K562 (cell line): ENCODE measurements around the gene HELZ. TPM values are rescaled to one million over a fixed set of nuclear protein-coding genes. Genes with fewer than 3 reads are reported as not detected.

Experiments
- ATAC-seq: fragments of 200-7000 bp; cut with Tn5 transposase; 3 replicates; pipeline ENCODE4 v1.9.1; 2020; ENCODE audit warnings: moderate library complexity
- BruUV-seq: library from RNA; stranded (reverse); fragments of 400-500 nt; replicated peaks from 2 replicates; lab custom pipeline; 2021; lab: Mats Ljungman, UMichigan
- CTCF ChIA-PET: fragments of 300-600 bp; formaldehyde crosslinking; extraction: SDS; loops from one replicate; lab custom pipeline; 2021; ENCODE audit warnings: low intra/inter-chr PET ratio; lab: Yijun Ruan, JAX
- POLR2A ChIA-PET: fragments of 300-600, 350-650 bp; sonication (Branson Sonifier 250); formaldehyde crosslinking; extraction: SDS; loops from one replicate; lab custom pipeline; 2021; ENCODE audit warnings: antibody characterized with exemption, inconsistent platforms; lab: Yijun Ruan, JAX
- DNase-seq, 4 experiments: peaks; one replicate each; pipeline versions ENCODE4 v3.0.0 to v3.0.0-alpha.2; 2011 to 2018; ENCODE audit warnings: low spot score in 3 of 4, mixed read lengths in 3 of 4; ENCODE audit errors: extremely low read depth in 1 of 4
- FAIRE-seq: peaks from 2 replicates; lab custom pipeline; 2011; peaks lifted over from hg19 to GRCh38; lab: Jason Lieb, UNC
- H2AFZ ChIP-seq: 2 replicates; pipeline ENCODE4 v1.6.0; 2011; ENCODE audit warnings: low read depth, low read length, control low read depth, inconsistent platforms
- H3K27ac ChIP-seq: fragments of 200-600 bp; 3 replicates; pipeline ENCODE4 v1.8.0; 2011; ENCODE audit warnings: low read depth, mild to moderate bottlenecking, control low read depth, inconsistent platforms, low read length, moderate library complexity, mixed read lengths; ENCODE audit errors: extremely low read depth
- H3K27me3 ChIP-seq, 2 experiments: fragments of 300-600 bp in 1 of 2; 2 replicates in 1 of 2; 3 replicates in 1 of 2; pipeline versions ENCODE4 v1.6.0 to v1.8.0; 2011; ENCODE audit warnings: inconsistent platforms in 2 of 2, low read length in 2 of 2, mild to moderate bottlenecking in 1 of 2, mixed read lengths in 1 of 2, moderate library complexity in 1 of 2; ENCODE audit not compliant: control insufficient read depth in 2 of 2, insufficient read depth in 2 of 2
- H3K36me3 ChIP-seq: fragments of 300-600 bp; 3 replicates; pipeline ENCODE4 v1.8.0; 2011; ENCODE audit warnings: mild to moderate bottlenecking, low read length, inconsistent platforms; ENCODE audit not compliant: control insufficient read depth, insufficient read depth
- H3K4me1 ChIP-seq, 2 experiments: fragments of 200-600 bp in 1 of 2; replicated peaks in 1 of 2; 2 replicates in 1 of 2; 3 replicates in 1 of 2; pipeline versions ENCODE4 v1.5.1 to v1.8.0; 2011; ENCODE audit warnings: inconsistent platforms in 2 of 2, low read length in 2 of 2, mild to moderate bottlenecking in 1 of 2, mixed read lengths in 1 of 2, moderate library complexity in 1 of 2; ENCODE audit not compliant: control insufficient read depth in 2 of 2, insufficient read depth in 2 of 2
- H3K4me2 ChIP-seq: 2 replicates; pipeline ENCODE4 v1.6.1; 2011; ENCODE audit warnings: low read length, control low read depth, inconsistent platforms, mixed read lengths; ENCODE audit not compliant: insufficient read depth
- H3K4me3 ChIP-seq: fragments of 200-600 bp; sonication (generic), shearing (Covaris generic); 2 replicates; pipeline ENCODE4 v1.5.1; 2016; ENCODE audit warnings: control low read depth, inconsistent platforms
- H3K79me2 ChIP-seq: fragments of 200-600 bp; 3 replicates; pipeline ENCODE4 v1.8.0; 2011; ENCODE audit warnings: low read length, inconsistent platforms; ENCODE audit not compliant: control insufficient read depth, insufficient read depth
- H3K9ac ChIP-seq, 2 experiments: 2 replicates each; pipeline versions ENCODE4 v1.6.0 to v1.6.1; 2011; ENCODE audit warnings: low read depth in 2 of 2, low read length in 2 of 2, control low read depth in 1 of 2, inconsistent platforms in 1 of 2, mild to moderate bottlenecking in 1 of 2, mixed read lengths in 1 of 2; ENCODE audit not compliant: insufficient read depth in 1 of 2
- H3K9me1 ChIP-seq: one replicate; pipeline ENCODE4 v1.6.0; 2011; ENCODE audit warnings: inconsistent platforms, mild to moderate bottlenecking, low read length, moderate library complexity; ENCODE audit not compliant: control insufficient read depth, insufficient read depth
- H3K9me3 ChIP-seq: replicated peaks from 2 replicates; pipeline ENCODE4 v1.5.1; 2011; ENCODE audit warnings: low read depth, low read length, inconsistent platforms; ENCODE audit not compliant: control insufficient read depth, insufficient read depth
- H4K20me1 ChIP-seq: replicated peaks from 2 replicates; pipeline ENCODE4 v1.6.1; 2011; ENCODE audit warnings: low read length, inconsistent platforms, mixed read lengths; ENCODE audit not compliant: control insufficient read depth, insufficient read depth
- BRD9 ChIP-seq: fragments of 450-650 bp; IDR thresholded peaks from 2 replicates; pipeline ENCODE4 v1.6.1; 2018; ENCODE audit warnings: low read depth; ENCODE audit not compliant: partially characterized antibody
- GABPA ChIP-seq: fragments of 200-800 bp; sonication (Bioruptor generic); conservative IDR thresholded peaks from 2 replicates; pipeline ENCODE4 v1.6.1; 2016; ENCODE audit warnings: low read depth, missing genetic modification characterization, missing compliant biosample characterization
- GATA2 ChIP-seq: sonication (generic); formaldehyde crosslinking; IDR thresholded peaks from 2 replicates; pipeline ENCODE4 v1.4.0; 2020; ENCODE audit warnings: mild to moderate bottlenecking, missing genetic modification reagents
- GTF2A2 ChIP-seq: IDR thresholded peaks from 2 replicates; pipeline ENCODE4 v1.6.1; 2016; ENCODE audit warnings: mild to moderate bottlenecking, missing genetic modification characterization, missing compliant biosample characterization
- NCOA1 ChIP-seq: fragments of 450-650 bp; IDR thresholded peaks from 2 replicates; pipeline ENCODE4 v1.6.1; 2016; ENCODE audit warnings: low read depth
- TARDBP ChIP-seq: fragments of 450-650 bp; IDR thresholded peaks from 2 replicates; pipeline ENCODE4 v1.6.1; 2016
- TFAM ChIP-seq: fragments of 250-450 bp; sonication (Bioruptor Pico); conservative IDR thresholded peaks from 2 replicates; pipeline ENCODE4 v1.5.0; 2021; ENCODE audit warnings: mild to moderate bottlenecking, moderate library complexity
- ZBTB34 ChIP-seq: fragments of 250-450 bp; sonication (Bioruptor Pico); IDR thresholded peaks from 2 replicates; pipeline ENCODE4 v1.8.0; 2021; ENCODE audit warnings: mild to moderate bottlenecking, moderate library complexity
- ZNF695 ChIP-seq: fragments of 450-650 bp; formaldehyde crosslinking; IDR thresholded peaks from 2 replicates; pipeline ENCODE4 v1.4.0; 2020; ENCODE audit warnings: mild to moderate bottlenecking, moderate library complexity
- in situ Hi-C: fragments of 300-500 bp; cut with MboI; formaldehyde crosslinking; loops from 4 replicates; pipeline ENCODE4 v1.15.0; 2018; ENCODE audit warnings: inconsistent platforms, mixed read lengths
- intact Hi-C: fragments of 100-400 bp; cut with micrococcal nuclease; formaldehyde crosslinking; loops from 2 replicates; pipeline ENCODE4 v1.14.2; 2022
- polyA plus RNA-seq, 8 experiments: library from polyadenylated mRNA; depleted of rRNA in 4 of 8; stranded (reverse) in 5 of 8; unstranded in 3 of 8; fragments of >200 nt; fragmentation: Nextera tagmentation in 2 of 8; fragmentation: Illumina TruSeq in 1 of 8; extraction: Ambion mirVana in 2 of 8; extraction: Trizol in 1 of 8; gene quantifications; 2 replicates each; pipeline versions ENCODE4 v1.2.1 to v1.2.3, GENCODE V29; 2011 to 2014; ENCODE audit warnings: inconsistent platforms in 1 of 8, missing spikeins in 1 of 8
- total RNA-seq, 7 experiments: library from RNA; depleted of rRNA in 6 of 7; stranded (reverse); fragments of >200 nt in 6 of 7; fragmentation: Illumina TruSeq in 2 of 7; extraction: Trizol in 2 of 7; gene quantifications; 2 replicates each; pipeline versions ENCODE4 v1.2.1 to v1.2.3, GENCODE V29; 2011 to 2021; ENCODE audit warnings: low replicate concordance in 1 of 7

The HELZ gene
- total and polyA plus RNA-seq, 9 of the 15 experiments (the other 6 are each of a cell fraction or from before 2014, with no cell fraction given): 5.2 to 39.8 (median 17.3) TPM

- no peaks in the 10 kb centered on the region for H3K79me2 ChIP-seq
- in situ Hi-C loops: no loop called here
- H4K20me1 ChIP-seq: no peaks in the 10 kb centered on the region
- no peaks in the 10 kb centered on the region for H3K27me3 ChIP-seq
- H3K36me3 ChIP-seq: peaks cover 56% of the 10 kb centered on the region
- ATAC-seq: no peak
- no peaks in the 10 kb centered on the region for H3K9me3 ChIP-seq
- FAIRE-seq: no peak
- no peaks in the 10 kb centered on the region for H3K9me1 ChIP-seq
- no TSS peak for BruUV-seq
- no peak overlapping the region for H3K9ac ChIP-seq
- no peak overlapping the region for H3K27ac ChIP-seq
- ChIA-PET POLR2A (interaction anchor here (0.6 to 1.2 kb wide), 3 partner anchors 8 to 193 kb away, joined by 3 read pairs; no protein-coding TSS in a partner anchor), CTCF (no interaction called here)
- no peak overlapping the region for H2AFZ ChIP-seq
- no peak for DNase-seq
- no peak overlapping the region for H3K4me3 ChIP-seq
- intact Hi-C loops: no loop called here
- no peaks in the 10 kb centered on the region; a peak in 2 of 5 replicates for H3K4me1 ChIP-seq
- no peak overlapping the region for H3K4me2 ChIP-seq
- no peak for TF ChIP-seq NCOA1
- no peak for TF ChIP-seq ZNF695 (CRISPR knock-in tag)
- no peak for TF ChIP-seq BRD9
- TF ChIP-seq TFAM (CRISPR knock-in tag): no peak
- no peak for TF ChIP-seq ZBTB34 (CRISPR knock-in tag)
- no peak for TF ChIP-seq GABPA (tag)
- no peak for TF ChIP-seq GTF2A2 (tag)
- TF ChIP-seq GATA2: no peak
- no peak for TF ChIP-seq TARDBP
Measured at GRCh38 chr17:67138392-67138791, 106.6 kb downstream of the HELZ start.
